ENCODE measurements around the gene HSD11B1L.
"Not testable (repeated sequence)": the region's sequence is repeated elsewhere in the genome, so short reads cannot be mapped to it uniquely, and the experiment has no call there.

The HSD11B1L gene

GRCh38 chr19:5703819-5704818 is 23.3 kb downstream of the HSD11B1L start:
- no peak for DNase-seq

DNA sequence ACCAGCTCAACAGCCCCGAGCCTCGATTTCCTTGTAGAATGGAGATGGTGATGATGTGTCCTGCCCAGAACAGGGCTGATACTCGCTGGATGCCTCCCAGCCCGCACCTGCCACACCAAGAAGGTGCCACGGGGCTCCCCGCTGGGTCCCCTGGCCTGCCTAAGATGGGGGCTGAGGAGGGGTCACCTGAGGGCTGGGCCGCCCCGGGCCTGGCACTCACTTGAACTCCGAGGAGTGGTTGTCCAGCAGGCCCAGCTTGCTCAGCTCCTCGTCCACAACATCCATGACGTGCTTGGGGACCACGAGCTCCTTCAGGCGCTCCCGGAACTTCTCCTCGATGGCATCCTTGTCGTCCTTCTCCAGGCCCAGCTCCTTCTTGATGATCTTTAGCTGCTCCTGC is 24.7 kb downstream of the HSD11B1L start:
- DNase-seq: no peak

- DNase-seq: no peak
Measured at GRCh38 chr19:5706876-5707573, 26.2 kb downstream of the HSD11B1L start.

DNA sequence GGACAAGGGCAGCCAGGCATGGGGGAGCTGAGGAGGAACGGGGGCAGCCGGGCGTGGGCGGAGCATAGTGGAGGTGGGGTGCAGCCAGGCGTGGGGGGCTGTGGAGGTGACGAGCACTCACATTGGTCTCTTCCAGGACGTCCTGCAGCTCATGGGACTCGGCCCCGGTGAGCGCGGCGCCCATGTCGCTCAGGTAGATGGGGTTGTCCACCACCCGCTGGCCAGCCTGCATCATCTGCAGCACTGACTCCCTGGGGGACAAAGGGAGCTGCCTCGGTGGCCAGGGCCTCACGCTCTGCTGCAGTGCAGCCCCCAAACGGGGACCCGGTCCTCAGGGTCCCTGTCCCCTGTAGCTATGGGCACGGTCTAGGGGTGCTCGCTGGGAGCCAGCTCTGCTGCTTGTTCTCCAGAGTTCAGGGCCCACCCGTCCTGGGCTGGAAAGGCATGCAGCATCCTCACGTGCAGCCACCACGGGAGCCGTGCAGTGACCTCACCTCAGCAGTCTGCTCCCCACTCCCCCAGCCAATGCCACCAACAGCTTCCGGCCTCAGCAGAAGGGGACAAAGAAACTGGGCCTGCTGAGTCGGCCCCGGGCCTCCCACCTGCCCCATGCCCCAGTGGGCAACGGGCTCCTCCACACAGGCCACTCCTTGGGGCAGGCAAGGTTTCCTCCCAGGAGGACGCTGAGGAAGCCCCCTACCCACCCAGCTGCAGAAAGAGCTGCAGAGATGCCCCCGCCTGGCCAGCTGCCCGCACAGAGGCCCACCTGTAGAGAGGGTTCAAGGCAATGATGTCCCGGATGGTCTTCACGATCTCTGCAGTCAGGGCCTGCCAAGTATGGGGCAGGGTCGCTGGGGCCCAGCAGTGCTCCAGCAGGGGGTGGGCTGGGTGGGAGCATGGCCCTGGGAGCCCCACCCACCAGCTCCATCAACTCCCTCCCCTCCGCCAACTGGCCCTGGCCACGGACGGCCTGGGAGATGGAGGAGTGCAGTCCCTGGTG is 27.0 kb downstream of the HSD11B1L start:
- no peak for DNase-seq

- no peak for DNase-seq
Measured at GRCh38 chr19:5711025-5711424, 30.2 kb downstream of the HSD11B1L start.

- no peak for DNase-seq
Measured at GRCh38 chr19:5711713-5712161, 30.9 kb downstream of the HSD11B1L start.

DNA sequence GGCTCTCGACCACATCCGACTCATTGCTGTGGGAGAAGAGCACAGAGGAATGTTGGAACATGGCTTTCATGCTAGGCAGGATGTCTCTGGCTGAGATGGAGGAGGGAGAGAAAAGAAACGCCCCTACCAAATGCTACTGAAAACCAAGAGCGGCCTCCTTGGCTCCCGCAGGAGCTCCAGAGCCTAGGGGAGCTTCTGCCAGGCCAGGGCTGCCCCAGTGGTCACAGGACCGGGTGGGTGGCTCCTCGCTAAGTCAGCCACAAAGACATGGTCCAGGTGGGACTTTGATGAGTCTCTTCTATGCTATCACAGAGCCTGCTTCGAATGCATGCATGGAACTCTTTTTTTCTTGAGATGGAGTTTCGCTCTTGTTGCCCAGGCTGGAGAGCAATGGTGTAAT is 32.4 kb downstream of the HSD11B1L start:
- DNase-seq: no peak

DNA sequence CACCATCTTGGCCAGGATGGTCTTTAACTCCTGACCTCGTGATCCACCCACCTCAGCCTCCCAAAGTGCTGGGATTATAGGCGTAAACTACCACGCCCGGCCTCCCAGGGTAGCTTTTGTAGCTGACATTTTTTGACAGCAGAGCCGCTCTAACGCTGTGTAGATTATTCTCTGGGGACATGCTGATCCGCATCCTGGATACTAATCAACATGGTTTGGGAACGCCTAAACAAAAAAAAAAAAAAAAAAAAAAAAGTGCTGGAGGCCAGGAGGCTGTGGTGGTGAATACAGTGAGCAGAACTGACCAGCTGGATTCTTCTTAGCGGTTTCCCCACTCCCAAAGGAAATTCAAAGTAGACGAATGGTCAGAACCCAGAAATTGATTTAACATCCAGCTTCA is 34.0 kb downstream of the HSD11B1L start:
- no peak for DNase-seq

GRCh38 chr19:5717215-5717935 is 36.5 kb downstream of the HSD11B1L start:
- no peak for DNase-seq

DNA sequence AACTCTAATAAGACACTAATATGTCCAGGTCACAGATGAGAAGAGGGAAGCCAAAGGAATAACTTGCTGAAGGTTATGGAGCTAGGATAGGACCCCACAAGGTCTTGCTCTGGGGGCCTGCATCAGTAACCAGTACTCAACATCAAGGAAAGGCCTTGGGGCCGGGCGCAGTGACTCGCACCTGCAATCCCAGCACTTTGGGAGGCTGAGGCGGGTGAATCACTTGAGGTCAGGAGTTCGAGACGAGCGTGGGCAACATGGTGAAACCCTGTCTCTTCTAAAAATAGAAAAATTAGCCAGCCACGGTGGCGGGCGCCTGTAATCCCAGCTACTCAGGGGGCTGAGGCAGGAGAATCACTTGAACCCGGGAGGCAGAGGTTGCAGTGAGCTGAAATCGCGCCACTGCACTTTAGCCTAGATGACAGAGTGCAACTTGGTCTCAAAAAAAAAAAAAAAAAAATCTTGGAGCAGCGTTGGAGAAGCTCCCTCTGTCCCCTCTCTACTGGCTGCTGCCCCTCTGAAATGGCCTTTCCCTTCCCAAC is 37.3 kb downstream of the HSD11B1L start:
- DNase-seq: no peak

GRCh38 chr19:5718579-5719273 is 37.9 kb downstream of the HSD11B1L start:
- peak; percentile 71 for DNase-seq

- DNase-seq: no peak
Measured at GRCh38 chr19:5719274-5719960, 38.6 kb downstream of the HSD11B1L start.

GRCh38 chr19:5719961-5720790 is 39.3 kb downstream of the HSD11B1L start, which contains the start of the genes CATSPERD and LONP1:
TSS of gene CATSPERD (plus strand) at chr19:5720637. CDS start at chr19:5720738, 101 bp downstream.
TSS of gene LONP1 (minus strand) at chr19:5720146. CDS start at chr19:5720132, 14 bp downstream.
- peak; percentile 90 for DNase-seq

DNA sequence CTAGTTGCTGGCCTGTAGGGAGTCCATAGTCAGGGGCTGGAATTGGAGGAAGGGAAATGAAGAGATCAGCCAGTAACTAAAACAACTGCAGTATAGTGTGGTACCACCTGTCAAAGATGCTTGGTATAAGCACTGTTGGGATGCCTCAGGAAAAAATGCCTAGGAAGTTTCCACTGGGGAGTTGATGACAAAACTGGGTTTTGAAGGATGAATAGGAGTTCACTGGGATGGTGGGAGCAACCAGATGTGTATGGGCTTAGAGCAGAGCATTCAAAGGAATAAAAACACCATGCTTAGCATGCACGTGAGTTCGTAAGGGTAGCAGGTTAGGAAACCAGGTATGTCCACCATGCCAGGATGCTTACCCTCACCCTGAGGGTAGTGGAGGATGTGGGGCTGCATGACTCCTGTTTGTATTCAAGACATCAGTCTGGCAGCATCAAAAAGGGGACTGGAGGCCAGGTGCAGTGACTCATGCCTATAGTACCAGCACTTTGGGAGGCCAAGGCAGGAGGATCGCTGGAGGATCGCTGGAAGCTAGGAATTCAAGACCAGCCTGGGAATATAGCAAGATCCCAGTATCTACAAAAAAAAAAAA is 46.7 kb downstream of the HSD11B1L start:
- DNase-seq: no peak

GRCh38 chr19:5733172-5733571 is 52.3 kb downstream of the HSD11B1L start:
- not testable (repeated sequence) for DNase-seq

Data from SIG-M5 (cell line).